HG03066 (cell line): ENCODE measurements around the gene CCDC146.
A peak's percentile ranks its signal among the peaks of the same experiment; 100 is the strongest.
"Not testable (repeated sequence)": the region's sequence is repeated elsewhere in the genome, so short reads cannot be mapped to it uniquely, and the experiment has no call there.

Experiments
- ATAC-seq: cut with Tn5 transposase; IDR thresholded peaks from one replicate; pipeline ENCODE4 v1.9.1; 2021; ENCODE audit warnings: low read depth; ENCODE audit not compliant: unreplicated experiment

The CCDC146 gene

GRCh38 chr7:77321300-77321699 lies 198.9 kb downstream of the CCDC146 start:
- no peak for ATAC-seq

- no peak for ATAC-seq
Measured at GRCh38 chr7:77326131-77326530, 203.7 kb downstream of the CCDC146 start.

GRCh38 chr7:77327067-77327931 lies 204.9 kb downstream of the CCDC146 start:
- ATAC-seq = no peak

- no peak for ATAC-seq
Measured at GRCh38 chr7:77327932-77328628, 205.7 kb downstream of the CCDC146 start.

GRCh38 chr7:77328669-77329068 lies 206.3 kb downstream of the CCDC146 start:
- no peak for ATAC-seq

- ATAC-seq = peak; percentile 8
Measured at GRCh38 chr7:77329466-77330168, 207.2 kb downstream of the CCDC146 start.

- peak; percentile 58 for ATAC-seq
Measured at GRCh38 chr7:77330169-77330882, 207.9 kb downstream of the CCDC146 start.

GRCh38 chr7:77331938-77332695 lies 209.7 kb downstream of the CCDC146 start:
- peak; percentile 67 for ATAC-seq

GRCh38 chr7:77334039-77334438 lies 211.6 kb downstream of the CCDC146 start:
- not testable (repeated sequence) for ATAC-seq

- ATAC-seq = no peak
Measured at GRCh38 chr7:77335581-77335980, 213.2 kb downstream of the CCDC146 start.

- ATAC-seq = no peak
Measured at GRCh38 chr7:77337456-77337990, 215.1 kb downstream of the CCDC146 start.

GRCh38 chr7:77338260-77338659 lies 215.8 kb downstream of the CCDC146 start:
- ATAC-seq = no peak

GRCh38 chr7:77338883-77339629 lies 216.6 kb downstream of the CCDC146 start:
- ATAC-seq = no peak

- no peak for ATAC-seq
Measured at GRCh38 chr7:77339726-77340125, 217.3 kb downstream of the CCDC146 start.
